Activated CD4-positive, CD25-positive, alpha-beta regulatory T cell treated with anti-CD3 and anti-CD28 coated beads, Interleukin-2, amount 50 U/mL, for 24 hours (primary cell): ENCODE results near the gene MKNK1.

Experiments used
- ATAC-seq, 2 donors: fragments of 150-1000 bp; cut with Tn5 transposase; one replicate each; pipeline ENCODE4 v1.10.0; 2021; ENCODE audit warnings: mild to moderate bottlenecking in 1 of 2, moderate library complexity in 1 of 2

The MKNK1 gene

DNA sequence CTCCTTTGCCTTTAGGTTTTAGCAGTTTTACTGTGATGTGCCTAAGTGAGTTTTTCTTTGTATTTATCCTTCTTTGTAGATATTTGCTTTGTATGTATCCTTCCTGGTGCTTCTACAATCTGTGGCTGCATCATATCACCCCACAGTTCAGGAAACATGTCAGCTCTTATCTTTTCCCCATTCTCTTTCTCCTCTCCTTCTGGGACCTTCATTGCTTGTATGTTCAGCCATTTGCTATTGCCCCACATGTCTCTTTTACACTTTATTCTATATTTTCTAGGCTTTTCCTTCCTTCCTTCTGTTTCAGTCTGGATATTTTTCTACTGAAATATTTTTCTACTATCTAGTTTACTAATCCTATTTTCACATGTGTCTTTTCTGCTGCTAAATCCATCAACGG, 67.5 kb downstream of the MKNK1 start:
- ATAC-seq = no peak

DNA sequence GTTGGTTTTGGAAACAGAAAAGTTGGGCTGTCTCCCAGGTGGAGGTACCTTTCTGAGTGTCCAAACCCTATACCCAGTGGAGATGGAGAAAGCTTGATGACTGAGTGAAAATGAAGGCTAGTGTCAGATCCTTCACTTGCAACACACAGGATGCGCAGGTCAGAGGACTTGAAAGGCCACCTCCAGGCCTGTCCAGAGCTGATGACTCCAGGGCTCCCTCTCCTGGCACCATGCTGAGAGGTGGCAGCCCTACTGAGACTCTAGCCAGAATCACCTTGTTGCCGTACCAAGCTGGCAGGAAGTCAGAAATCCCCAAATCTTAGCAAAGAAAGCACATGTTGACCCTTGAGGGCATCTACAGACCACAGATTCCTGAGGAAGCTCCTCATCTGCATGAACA, 69.0 kb downstream of the MKNK1 start:
- no peak for ATAC-seq

DNA sequence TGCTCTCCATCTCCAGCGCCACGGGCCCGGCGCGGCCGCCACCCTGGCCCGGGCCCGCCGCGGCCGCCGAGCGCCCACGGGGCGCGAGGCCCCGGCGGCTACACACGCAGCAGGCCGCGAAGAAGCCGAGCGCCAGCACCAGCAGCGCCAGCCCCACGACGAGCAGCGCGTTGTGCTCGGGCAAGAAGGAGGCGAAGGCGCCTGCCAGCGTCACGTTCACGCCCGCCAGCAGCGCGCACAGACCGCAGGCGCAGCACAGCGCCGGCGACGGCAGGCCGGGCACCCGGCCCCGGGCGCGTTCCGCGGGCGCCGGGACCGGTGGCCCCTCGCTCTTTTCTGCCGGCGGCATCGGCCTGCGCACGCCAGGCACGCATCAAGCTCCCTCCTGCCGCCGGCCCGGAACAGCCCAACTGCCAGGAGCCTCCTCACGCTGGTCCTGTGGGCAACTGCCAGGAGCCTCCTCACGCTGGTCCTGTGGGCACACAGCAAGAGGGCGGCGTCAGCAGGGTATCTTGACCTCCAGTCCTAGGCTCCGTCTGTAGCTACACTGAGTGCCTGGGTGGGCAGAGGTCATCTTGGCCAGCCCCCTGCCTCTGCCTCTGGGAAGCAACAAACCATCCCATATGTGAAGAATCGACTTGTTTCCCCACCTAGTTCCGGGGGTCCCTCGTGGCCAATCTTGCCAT, 70.7 kb downstream of the MKNK1 start:
- ATAC-seq = peak; percentile 56 to 63

- peak; percentile 69 to 79 for ATAC-seq
These were observed 71.4 kb downstream of the MKNK1 start for GRCh38 chr1:46532498-46533178.

DNA sequence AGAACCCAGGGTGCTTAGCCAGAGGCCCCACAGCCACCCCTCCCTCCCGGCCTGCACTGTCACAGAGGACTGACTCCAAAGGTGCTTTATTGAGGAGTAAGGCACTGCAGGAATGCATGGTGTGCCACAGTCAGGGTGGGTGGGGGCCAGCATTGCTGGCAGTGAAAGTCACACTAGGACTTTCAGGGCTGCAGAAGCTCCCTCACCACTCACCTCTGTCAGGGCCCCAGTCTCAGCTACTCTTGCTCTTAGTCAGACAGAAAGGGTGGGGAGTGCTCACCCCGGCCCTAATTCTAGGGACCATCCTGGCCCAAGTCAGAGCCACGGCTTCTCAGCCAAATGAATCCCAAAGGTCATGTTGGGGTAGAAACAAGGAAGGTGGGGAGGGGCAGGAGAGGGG, 72.0 kb downstream of the MKNK1 start:
- no peak for ATAC-seq

- no peak for ATAC-seq
These were observed 73.2 kb downstream of the MKNK1 start for GRCh38 chr1:46530791-46531409.

DNA sequence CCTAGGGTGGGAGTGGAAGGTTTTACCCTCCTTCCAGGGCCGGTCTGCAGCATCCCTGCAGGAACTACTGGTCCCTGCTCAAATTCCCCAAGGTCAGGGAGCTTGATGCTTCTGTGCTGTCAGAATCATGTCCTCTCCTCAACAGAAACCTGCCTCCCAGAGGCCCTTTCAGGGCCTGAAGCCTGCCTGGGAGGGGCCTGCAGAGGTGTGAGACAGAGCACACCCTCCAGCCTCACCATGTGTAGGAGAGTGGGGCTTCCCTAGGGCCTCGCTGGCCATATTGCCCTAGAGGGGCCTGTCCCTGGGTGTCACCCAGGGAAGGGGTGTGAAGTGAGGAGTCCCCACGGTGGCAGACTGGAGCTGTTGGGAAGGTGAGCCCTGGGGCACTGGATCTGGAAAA, 73.8 kb downstream of the MKNK1 start:
- no peak for ATAC-seq

DNA sequence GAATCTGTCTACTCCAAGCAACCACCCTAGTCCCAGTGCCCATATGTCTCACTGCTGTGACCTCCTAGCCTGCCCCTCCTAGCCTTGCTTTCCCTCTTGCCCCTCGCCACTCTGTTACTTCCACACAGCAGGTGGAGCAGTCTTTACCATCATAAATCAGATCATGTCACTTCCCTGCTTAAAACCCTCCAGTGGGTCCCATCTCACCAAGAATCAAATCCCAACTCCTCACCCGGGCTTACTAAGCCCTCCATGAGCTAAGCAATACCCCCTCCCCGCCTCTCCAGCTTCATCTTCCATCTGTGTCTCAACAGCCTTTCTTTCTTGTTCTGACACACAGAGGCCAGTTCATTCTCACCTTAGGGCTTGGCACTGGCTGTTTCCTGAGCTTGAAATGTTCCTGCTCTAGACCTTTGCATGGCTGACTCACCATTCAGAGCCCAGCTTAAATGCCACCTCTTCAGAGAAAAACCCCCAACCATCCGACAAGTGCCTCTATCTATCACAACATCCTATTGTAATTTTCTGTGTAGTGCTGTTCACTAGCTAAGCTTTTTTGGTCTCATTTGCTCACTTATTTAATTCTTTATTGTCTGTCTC, 74.9 kb downstream of the MKNK1 start:
- peak; percentile 46 to 56 for ATAC-seq

DNA sequence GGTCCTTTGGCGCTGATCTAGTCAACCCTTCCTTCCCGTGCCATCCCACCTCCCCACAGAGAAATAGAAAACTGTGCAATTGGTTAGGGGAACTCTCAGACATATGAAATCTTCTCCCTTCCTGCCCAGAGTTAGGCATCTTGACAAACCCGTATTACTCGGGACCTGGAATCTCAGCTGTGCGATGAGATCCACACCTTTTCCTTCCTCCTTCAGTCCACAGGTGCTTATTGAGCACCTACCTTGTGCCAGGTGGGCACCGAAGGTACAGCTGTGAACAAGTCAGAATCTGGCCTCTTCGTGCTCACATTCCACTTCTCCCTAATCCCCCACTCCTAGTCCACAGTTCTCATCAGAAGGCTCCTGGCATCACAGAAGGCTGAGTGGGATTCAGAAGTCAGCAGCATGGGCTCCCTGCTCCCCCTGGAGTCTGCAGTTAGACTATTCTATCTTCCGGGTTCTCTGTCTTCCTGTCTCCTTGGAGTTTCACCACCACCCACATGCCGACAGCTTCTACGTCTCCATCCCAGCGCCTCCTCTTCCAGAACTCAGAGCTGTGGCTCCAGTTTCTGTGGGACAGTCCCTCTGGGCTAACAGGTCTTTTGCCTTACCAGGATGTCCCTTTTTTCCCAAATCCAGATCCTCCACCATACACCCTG, 75.6 kb downstream of the MKNK1 start:
- ATAC-seq = no peak

GRCh38 chr1:46527474-46528296, 76.4 kb downstream of the MKNK1 start:
- peak; percentile 52 to 66 for ATAC-seq

DNA sequence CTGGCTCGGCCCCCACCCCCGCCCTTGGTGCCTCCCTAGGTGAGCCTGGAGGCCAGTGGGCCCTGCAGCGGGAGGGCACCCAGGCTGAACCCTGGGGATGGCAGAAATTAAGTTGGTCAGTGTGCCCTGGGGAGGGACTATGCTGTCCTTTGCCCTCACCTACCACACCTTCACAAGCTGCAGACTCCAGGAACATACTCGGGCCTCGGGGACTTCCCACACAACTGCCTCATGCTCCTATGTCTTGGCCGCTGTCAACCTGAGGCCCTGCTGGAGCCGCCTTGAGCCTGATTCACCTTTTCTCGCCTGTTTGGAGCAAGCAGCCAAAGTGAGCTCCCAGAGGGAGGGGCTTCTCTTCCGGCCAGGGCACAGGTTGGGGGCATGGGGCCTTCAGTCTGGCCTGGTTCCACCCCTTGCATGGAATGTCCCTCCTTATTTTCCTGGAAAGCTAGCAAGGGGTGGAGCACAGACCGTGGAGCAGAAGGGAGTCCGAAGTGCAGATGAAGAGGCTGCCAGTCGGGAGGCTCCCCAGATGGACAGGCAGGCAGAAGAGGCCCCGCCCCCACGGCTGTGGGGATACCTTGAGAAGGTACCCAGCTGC, 77.3 kb downstream of the MKNK1 start:
- ATAC-seq = no peak

GRCh38 chr1:46526013-46526690, 77.9 kb downstream of the MKNK1 start:
- no peak for ATAC-seq

DNA sequence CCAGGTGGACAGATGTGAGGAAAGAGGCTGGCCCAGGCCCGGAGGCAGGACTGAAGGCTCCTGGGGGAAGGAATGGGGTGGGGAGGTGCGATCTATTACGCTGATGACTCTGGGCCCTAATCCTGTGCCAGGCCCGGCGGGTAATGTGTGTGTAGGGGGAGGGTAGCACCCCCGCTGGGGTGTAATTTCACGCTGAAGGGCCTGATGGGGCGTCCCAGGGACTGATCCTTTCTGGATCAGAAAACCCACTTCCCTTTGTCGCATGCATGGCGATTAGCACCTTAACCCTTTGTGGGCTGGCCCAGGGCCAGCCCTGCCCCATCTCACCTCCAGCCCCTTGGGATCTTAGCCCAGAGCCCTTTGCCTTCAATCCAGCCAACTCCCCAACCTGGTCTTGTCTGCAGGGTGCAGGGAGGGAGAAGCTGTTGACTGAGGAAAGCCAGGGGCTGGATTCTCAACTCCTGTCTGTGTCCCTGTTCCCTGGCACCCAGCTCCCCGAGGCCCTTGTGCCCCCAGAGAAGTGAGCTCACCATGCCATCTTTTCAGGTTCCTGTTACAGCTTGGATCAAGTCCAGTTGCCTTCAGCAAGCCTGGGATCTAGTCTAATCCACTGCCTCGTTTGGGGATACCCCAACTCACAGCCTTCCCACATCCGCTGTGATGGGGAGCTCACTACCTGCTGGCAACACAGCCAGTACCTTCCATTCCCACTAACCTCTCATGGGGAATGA, 78.7 kb downstream of the MKNK1 start:
- ATAC-seq = no peak

- ATAC-seq = no peak
These were observed 79.2 kb downstream of the MKNK1 start for GRCh38 chr1:46524843-46525242.

- no peak for ATAC-seq
These were observed 80.3 kb downstream of the MKNK1 start for GRCh38 chr1:46523496-46524353.

GRCh38 chr1:46522969-46523320, 81.1 kb downstream of the MKNK1 start:
- ATAC-seq = no peak

GRCh38 chr1:46522184-46522968, 81.7 kb downstream of the MKNK1 start:
- peak; percentile 95 to 98 for ATAC-seq

- no peak for ATAC-seq
These were observed 82.7 kb downstream of the MKNK1 start for GRCh38 chr1:46521414-46521813.
